Frontal cortex (tissue), 4 donors: ENCODE measurements around the gene SPTBN1. TPM values are rescaled to one million over a fixed set of nuclear protein-coding genes. Genes with fewer than 3 reads are reported as not detected.
"Not testable (repeated sequence)": the region's sequence is repeated elsewhere in the genome, so short reads cannot be mapped to it uniquely, and the experiment has no call there.

Experiments used
- DNase-seq, 2 donors: peaks; one replicate each; pipeline ENCODE4 v3.0.0; 2012; ENCODE audit warnings: low spot score in 2 of 2
- FAIRE-seq: peaks from 2 replicates; lab custom pipeline; 2012; peaks lifted over from hg19 to GRCh38; lab: Jason Lieb, UNC
- total RNA-seq: library from RNA; depleted of rRNA; stranded (reverse); fragments of >200 nt; gene quantifications from one replicate; pipeline ENCODE4 v1.2.3, GENCODE V29; 2014
- donor health status: control.
- donor health status: control.
- donor health status: control.

Gene SPTBN1
- total RNA-seq, 1 donor from 2014 or later = 449 TPM

GRCh38 chr2:54466870-54467269 lies 10.7 kb downstream of the SPTBN1 start:
- DNase-seq (no peak), FAIRE-seq (no peak)

DNA sequence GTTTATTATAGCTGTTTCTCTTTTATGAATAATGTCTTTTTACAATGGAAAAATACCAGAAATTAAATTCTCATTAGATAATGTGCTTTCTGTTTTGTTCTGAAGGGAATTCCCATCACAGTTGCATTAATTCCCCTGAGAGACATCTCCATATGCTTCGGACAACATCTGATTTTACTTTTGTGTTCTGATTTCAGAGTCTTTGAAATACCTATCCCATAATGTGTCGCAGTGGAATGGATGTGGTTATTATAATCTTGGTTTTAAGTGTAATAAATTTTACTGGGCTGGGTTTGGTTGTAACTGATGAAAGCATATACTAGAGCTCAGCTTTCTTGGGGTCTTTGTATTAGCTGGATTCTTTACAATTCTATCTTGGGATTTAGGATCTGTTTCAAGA lies 12.5 kb downstream of the SPTBN1 start:
- no peak for FAIRE-seq
- no peak for DNase-seq

DNA sequence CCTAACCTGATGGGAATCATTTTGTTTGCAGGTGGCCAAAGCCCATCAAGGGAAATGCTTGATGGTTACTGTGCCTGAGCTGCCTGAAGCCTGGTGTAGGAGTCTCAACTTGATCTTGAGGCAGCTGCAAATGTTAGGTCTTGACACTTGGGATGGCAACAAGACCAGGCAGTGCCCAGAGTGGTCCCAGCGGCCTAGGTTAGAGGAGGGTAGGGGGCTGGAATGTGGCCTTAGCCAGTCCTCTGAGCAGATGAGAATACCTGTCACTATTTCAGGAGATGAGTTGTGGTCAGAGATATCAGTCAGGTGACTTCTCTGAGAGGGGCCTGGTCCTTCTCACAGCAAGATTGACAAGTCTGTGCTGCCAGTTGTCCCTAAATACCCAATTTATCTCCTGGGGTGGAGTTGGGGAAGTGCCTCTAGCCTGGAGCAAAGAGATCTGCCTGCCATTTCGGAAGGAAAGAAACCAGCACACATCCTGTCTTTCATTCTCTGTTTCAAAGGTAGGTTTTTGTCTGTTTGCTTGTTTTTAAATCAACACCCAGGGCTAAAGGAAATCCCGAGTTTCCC lies 13.4 kb downstream of the SPTBN1 start:
- FAIRE-seq (no peak), DNase-seq (no peak)

DNA sequence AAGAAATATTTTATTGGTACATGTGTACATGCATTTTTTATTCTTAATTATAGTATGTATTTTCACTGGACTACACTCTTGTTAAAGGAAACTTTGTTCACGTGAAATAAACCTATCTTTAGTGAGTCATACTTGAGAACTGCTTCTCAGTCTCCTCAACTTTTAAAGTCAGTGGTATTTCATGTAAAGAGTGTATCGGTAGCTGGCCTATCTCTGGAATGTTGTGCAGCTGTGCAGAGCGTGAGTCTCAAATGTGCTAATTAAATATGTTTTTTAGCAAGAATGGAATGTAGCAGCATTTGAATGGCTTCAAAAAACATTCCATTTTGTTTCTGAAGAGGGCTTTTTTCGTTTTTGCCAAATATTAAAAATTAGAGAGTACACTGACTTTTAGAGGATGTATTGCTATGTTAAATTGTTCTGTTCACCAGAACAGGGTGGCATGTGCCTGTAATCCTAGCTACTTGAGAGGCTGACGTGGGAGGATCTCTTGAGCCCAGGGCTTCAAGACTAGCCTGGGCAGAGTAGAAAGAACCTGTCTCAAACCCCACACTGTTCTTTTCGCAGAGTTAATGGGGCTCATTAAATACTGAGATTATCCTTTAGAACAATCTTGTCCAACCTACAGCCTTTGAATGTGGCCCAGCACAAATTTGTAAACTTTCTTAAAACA lies 14.3 kb downstream of the SPTBN1 start:
- no peak for FAIRE-seq
- no peak for DNase-seq

- DNase-seq (no peak), FAIRE-seq (no peak)
Observed at GRCh38 chr2:54471221-54471711, 15.1 kb downstream of the SPTBN1 start.

GRCh38 chr2:54473851-54474250 lies 17.7 kb downstream of the SPTBN1 start:
- FAIRE-seq (no peak), DNase-seq (no peak)

DNA sequence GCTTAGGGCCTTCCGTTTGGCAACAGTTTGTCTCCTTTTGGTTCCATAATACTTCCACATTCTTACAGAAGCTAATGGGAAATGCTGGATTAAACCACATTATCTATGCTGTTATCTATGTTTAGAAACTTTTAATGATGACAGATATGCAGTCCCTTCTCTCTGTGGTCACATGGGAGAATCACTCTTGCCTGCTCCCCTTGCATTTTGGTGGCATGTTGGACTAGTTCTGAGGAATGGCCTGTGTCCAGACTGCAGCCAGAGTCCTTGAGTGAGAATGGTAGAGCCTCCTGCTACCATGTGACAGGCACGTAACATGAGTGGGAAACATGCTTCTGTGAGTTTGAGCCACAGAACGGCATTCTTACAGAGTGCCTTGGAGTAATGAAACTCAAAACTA lies 19.2 kb downstream of the SPTBN1 start:
- no peak for DNase-seq
- FAIRE-seq = no peak

DNA sequence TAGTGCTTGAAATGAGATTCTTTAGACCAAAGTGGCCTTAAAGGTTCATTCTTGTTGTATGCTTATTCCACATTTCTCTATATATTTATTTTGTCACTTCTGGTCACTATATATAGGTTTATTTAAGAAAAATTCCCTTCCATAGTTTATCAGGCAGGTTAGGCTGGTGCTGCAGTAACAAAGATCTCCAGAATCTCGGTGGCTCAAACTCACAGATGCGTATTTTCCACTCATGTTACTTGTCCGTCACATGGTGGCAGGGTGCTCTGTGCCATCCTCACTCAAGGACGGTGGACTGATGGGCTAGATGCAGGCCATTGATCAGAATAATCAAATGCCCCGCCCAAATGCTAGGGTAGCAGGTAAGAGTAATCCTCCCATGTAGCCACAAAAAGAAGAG lies 19.8 kb downstream of the SPTBN1 start:
- FAIRE-seq = no peak
- DNase-seq = no peak

- DNase-seq (no peak), FAIRE-seq (no peak)
Observed at GRCh38 chr2:54476852-54477251, 20.7 kb downstream of the SPTBN1 start.

DNA sequence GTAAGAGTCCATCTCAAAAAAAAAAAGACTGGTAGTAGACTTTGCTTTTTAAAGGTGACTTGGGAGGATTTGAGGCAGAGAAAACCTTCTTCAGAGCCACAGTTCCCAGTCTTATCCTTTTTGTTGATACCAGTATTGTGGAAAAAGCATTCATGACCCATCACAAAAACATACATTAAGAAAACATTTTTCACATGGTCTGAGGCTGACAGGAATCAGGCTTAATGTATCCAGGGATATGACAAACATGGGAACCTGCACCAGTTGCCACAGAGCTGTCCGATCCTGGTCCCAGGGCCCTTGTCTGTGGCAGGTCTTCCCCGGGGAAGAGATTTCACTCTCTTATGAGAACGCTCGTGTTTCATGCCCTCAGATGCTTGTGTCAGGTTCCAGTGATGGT lies 21.8 kb downstream of the SPTBN1 start:
- DNase-seq (no peak), FAIRE-seq (no peak)

- FAIRE-seq = no peak
Observed at GRCh38 chr2:54478899-54479298, 22.8 kb downstream of the SPTBN1 start.

GRCh38 chr2:54479424-54479823 lies 23.3 kb downstream of the SPTBN1 start:
- no peak for FAIRE-seq
- DNase-seq = no peak

More at GRCh38 chr2:54478899-54479298, 22.8 kb downstream of the SPTBN1 start:
- no peak for DNase-seq

GRCh38 chr2:54480025-54480424 lies 23.9 kb downstream of the SPTBN1 start:
- DNase-seq = no peak
- FAIRE-seq = no peak

DNA sequence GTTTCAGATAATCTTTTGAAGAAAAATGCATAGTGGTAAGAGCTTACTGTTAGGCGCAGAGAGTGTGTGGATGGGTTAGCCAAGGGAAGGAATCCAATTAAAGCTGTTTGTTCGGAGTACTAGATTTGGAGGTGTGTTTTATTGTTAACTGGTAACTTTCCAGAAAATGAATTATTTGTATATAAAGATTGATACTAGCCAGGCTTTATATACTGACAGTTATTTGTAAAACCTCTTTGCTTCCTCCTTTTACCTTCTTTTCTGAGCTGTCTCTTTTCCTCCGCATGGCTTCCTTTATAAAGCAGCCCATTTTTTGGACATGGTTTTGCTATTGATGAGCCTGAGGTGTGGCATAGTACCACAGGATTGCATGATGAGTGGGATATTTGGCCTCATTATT lies 25.6 kb downstream of the SPTBN1 start:
- no peak for DNase-seq
- FAIRE-seq = no peak

- FAIRE-seq = no peak
- DNase-seq = peak in 1 of 2 donors; percentile 40
Observed at GRCh38 chr2:54482715-54483114, 26.6 kb downstream of the SPTBN1 start.

DNA sequence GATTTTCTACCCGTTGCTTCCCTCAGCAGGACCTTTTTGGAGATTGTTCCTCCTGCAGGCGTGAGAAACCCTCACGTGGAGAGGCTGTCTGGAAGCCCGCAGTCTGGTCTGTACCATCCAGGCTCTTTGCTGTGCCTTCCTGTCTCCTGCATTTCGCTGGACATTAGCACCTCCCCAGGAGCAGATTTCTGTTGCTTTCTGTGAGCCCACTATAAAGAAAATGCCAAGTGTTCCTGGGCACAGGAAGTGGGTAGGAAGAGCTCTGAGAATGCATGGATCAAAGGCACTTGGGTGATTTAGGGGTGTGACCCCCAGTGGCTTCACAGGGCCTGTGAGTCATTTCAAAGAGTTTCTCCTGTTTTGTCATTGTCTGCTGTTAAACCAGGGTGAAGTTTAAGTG lies 27.3 kb downstream of the SPTBN1 start:
- DNase-seq (no peak), FAIRE-seq (no peak)

- not testable (repeated sequence) for FAIRE-seq, DNase-seq
Observed at GRCh38 chr2:54485756-54486155, 29.6 kb downstream of the SPTBN1 start.

GRCh38 chr2:54486766-54487165 lies 30.6 kb downstream of the SPTBN1 start:
- DNase-seq (no peak), FAIRE-seq (no peak)

- no peak for DNase-seq
- no peak for FAIRE-seq
Observed at GRCh38 chr2:54490863-54491262, 34.7 kb downstream of the SPTBN1 start.

DNA sequence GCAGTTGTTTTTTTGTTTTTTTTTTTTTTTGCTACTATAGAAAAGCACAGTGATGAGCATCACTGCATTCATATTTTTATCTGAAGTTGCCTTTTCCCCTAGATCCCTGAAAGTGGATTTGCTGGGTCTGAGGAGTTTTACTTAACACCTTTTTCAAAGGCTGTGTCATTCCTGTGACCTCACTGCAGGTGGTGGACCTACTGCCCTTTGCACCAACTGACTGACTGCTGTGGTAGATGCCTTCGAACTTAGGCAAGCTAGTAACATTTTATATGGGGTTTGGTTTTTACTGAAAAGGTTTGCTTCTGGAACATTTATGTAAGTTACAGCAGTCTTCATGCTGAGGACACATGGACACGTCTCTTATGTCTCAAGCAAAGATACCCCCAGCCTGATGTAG lies 36.2 kb downstream of the SPTBN1 start:
- no peak for FAIRE-seq
- no peak for DNase-seq

GRCh38 chr2:54494087-54494486 lies 38.0 kb downstream of the SPTBN1 start:
- FAIRE-seq (no peak), DNase-seq (no peak)

GRCh38 chr2:54496920-54497319 lies 40.8 kb downstream of the SPTBN1 start:
- no peak for FAIRE-seq
- DNase-seq = no peak
